DOHH2 (cell line): ENCODE data around the gene CAPN3.

Source experiments
- CTCF ChIP-seq: fragments of 200-600 bp; sonication (generic); IDR thresholded peaks from one replicate; pipeline ENCODE4 v1.5.1; 2014; ENCODE audit warnings: antibody characterized with exemption, mild to moderate bottlenecking, low read depth, low read length; ENCODE audit not compliant: poor library complexity, severe bottlenecking
- EZH2phosphoT487 ChIP-seq: fragments of 200-600 bp; sonication (generic); IDR thresholded peaks from 2 replicates; pipeline ENCODE4 v1.6.1; 2017; ENCODE audit warnings: borderline replicate concordance, mild to moderate bottlenecking, antibody characterized with exemption, low read length, moderate library complexity, mixed read lengths

- TF ChIP-seq EZH2phosphoT487 (no peak), CTCF (no peak)
These were observed 34.8 kb downstream of the CAPN3 start for GRCh38 chr15:42394106-42394505.
